HepG2 (cell line): ENCODE measurements around the gene SFRP2. TPM values are rescaled to one million over a fixed set of nuclear protein-coding genes. Genes with fewer than 3 reads are reported as not detected.

Experiments
- ATAC-seq: fragments of 200-7000 bp; cut with Tn5 transposase; 3 replicates; pipeline ENCODE4 v1.9.1; 2020; ENCODE audit warnings: mild to moderate bottlenecking, moderate library complexity
- BruUV-seq: library from RNA; stranded (reverse); fragments of 400-500 nt; replicated peaks from 2 replicates; lab custom pipeline; 2021; lab: Mats Ljungman, UMichigan
- CTCF ChIA-PET: fragments of 300-600 bp; formaldehyde crosslinking; extraction: SDS; loops from one replicate; lab custom pipeline; 2021; ENCODE audit warnings: low total read pairs, inconsistent platforms, low intra/inter-chr PET ratio; lab: Yijun Ruan, JAX
- POLR2A ChIA-PET: fragments of 350-600 bp; sonication (Branson Sonifier 250); formaldehyde crosslinking; loops from one replicate; lab custom pipeline; 2020; ENCODE audit warnings: antibody characterized with exemption, inconsistent platforms; lab: Yijun Ruan, JAX
- DNase-seq: peaks from one replicate; pipeline ENCODE4 v3.0.0-alpha.2; 2015; ENCODE audit warnings: low spot score
- FAIRE-seq: peaks from 3 replicates; lab custom pipeline; 2011; peaks lifted over from hg19 to GRCh38; lab: Jason Lieb, UNC
- H2AFZ ChIP-seq: one replicate; pipeline ENCODE4 v1.6.1; 2011; ENCODE audit warnings: low read length, inconsistent platforms
- H3K27ac ChIP-seq: fragments of 300-600 bp; 3 replicates; pipeline ENCODE4 v1.8.0; 2011; ENCODE audit warnings: mixed run types, mild to moderate bottlenecking, mixed read lengths, low read length, inconsistent platforms; ENCODE audit not compliant: insufficient read depth; ENCODE audit errors: extremely low read length
- H3K27me3 ChIP-seq, 2 experiments: fragments of 200-600 bp in 1 of 2; 2 replicates in 1 of 2; 3 replicates in 1 of 2; pipeline versions ENCODE4 v1.6.0 to v1.8.0; 2011; ENCODE audit warnings: low read length in 2 of 2, mild to moderate bottlenecking in 2 of 2, moderate library complexity in 2 of 2, inconsistent platforms in 1 of 2; ENCODE audit not compliant: insufficient read depth in 2 of 2, control insufficient read depth in 1 of 2
- H3K36me3 ChIP-seq, 2 experiments: fragments of 200-600 bp in 1 of 2; replicated peaks in 1 of 2; 2 replicates in 1 of 2; 3 replicates in 1 of 2; pipeline versions ENCODE4 v1.5.1 to v1.8.0; 2011; ENCODE audit warnings: low read length in 2 of 2, inconsistent platforms in 1 of 2; ENCODE audit not compliant: insufficient read depth in 2 of 2, control insufficient read depth in 1 of 2
- H3K4me1 ChIP-seq: 2 replicates; pipeline ENCODE4 v1.5.1; 2012; ENCODE audit warnings: low read length, inconsistent platforms; ENCODE audit not compliant: insufficient read depth
- H3K4me2 ChIP-seq: 2 replicates; pipeline ENCODE4 v1.6.0; 2011; ENCODE audit warnings: low read depth, low read length, inconsistent platforms
- H3K4me3 ChIP-seq, 3 experiments: fragments of 200-600 bp in 1 of 3; sonication (generic), shearing (Covaris generic) in 1 of 3; replicated peaks in 1 of 3; 2 replicates each; pipeline ENCODE4 v1.5.1; 2011 to 2016; ENCODE audit warnings: low read length in 3 of 3, inconsistent platforms in 2 of 3, low read depth in 2 of 3, mild to moderate bottlenecking in 2 of 3, control low read depth in 1 of 3, mixed read lengths in 1 of 3; ENCODE audit not compliant: insufficient read depth in 1 of 3
- H3K79me2 ChIP-seq: one replicate; pipeline ENCODE4 v1.6.1; 2011; ENCODE audit warnings: low read length, inconsistent platforms; ENCODE audit not compliant: insufficient read depth
- H3K9ac ChIP-seq: 2 replicates; pipeline ENCODE4 v1.6.0; 2011; ENCODE audit warnings: mild to moderate bottlenecking, low read depth, low read length, inconsistent platforms; ENCODE audit not compliant: insufficient read depth
- H3K9me3 ChIP-seq: 2 replicates; pipeline ENCODE4 v1.5.1; 2012; ENCODE audit warnings: mild to moderate bottlenecking, low read length
- H4K20me1 ChIP-seq: 2 replicates; pipeline ENCODE4 v1.6.0; 2011; ENCODE audit warnings: inconsistent platforms, mild to moderate bottlenecking, low read length, moderate library complexity; ENCODE audit not compliant: insufficient read depth
- HMG20B ChIP-seq: conservative IDR thresholded peaks from 2 replicates; pipeline ENCODE4 v1.6.1; 2016; ENCODE audit warnings: missing genetic modification reagents, missing compliant biosample characterization
- KAT2B ChIP-seq: fragments of 150-350 bp; IDR thresholded peaks from 2 replicates; pipeline ENCODE4 v1.6.1; 2014; ENCODE audit warnings: low read depth, low read length, borderline replicate concordance
- KDM2A ChIP-seq: sonication (generic); formaldehyde crosslinking; IDR thresholded peaks from 2 replicates; pipeline ENCODE4 v1.4.0; 2020; ENCODE audit warnings: low read depth, missing genetic modification reagents, borderline replicate concordance
- KLF6 ChIP-seq: IDR thresholded peaks from 2 replicates; pipeline ENCODE4 v1.8.0; 2016; ENCODE audit warnings: missing biosample characterization, missing genetic modification reagents
- MAF1 ChIP-seq: sonication (generic); formaldehyde crosslinking; IDR thresholded peaks from 2 replicates; pipeline ENCODE4 v1.5.0; 2020; ENCODE audit warnings: missing genetic modification reagents, borderline replicate concordance
- MTF2 ChIP-seq: sonication (generic); formaldehyde crosslinking; IDR thresholded peaks from 2 replicates; pipeline ENCODE4 v1.5.0; 2020; ENCODE audit warnings: missing genetic modification reagents, borderline replicate concordance
- PRMT3 ChIP-seq: sonication (generic); formaldehyde crosslinking; IDR thresholded peaks from 2 replicates; pipeline ENCODE4 v1.8.1; 2022; ENCODE audit warnings: low read depth, mild to moderate bottlenecking, moderate library complexity, missing genetic modification reagents, borderline replicate concordance
- RFX5 ChIP-seq: IDR thresholded peaks from 2 replicates; pipeline ENCODE4 v1.6.1; 2011; ENCODE audit warnings: low read depth, low read length, improper control_type of control experiment
- U2AF1 ChIP-seq: fragments of 200-400 bp; formaldehyde crosslinking; optimal IDR thresholded peaks from 2 replicates; pipeline ENCODE3; 2017; ENCODE audit warnings: mild to moderate bottlenecking, low read depth, low read length
- ZFP36L2 ChIP-seq: sonication (generic); formaldehyde crosslinking; IDR thresholded peaks from 2 replicates; pipeline ENCODE4 v1.4.0; 2020; ENCODE audit warnings: missing genetic modification reagents
- ZKSCAN8 ChIP-seq: IDR thresholded peaks from 2 replicates; pipeline ENCODE4 v1.6.1; 2016; ENCODE audit warnings: borderline replicate concordance, missing genetic modification reagents, missing compliant biosample characterization
- ZNF746 ChIP-seq: sonication (generic); formaldehyde crosslinking; IDR thresholded peaks from 2 replicates; pipeline ENCODE4 v1.8.0; 2022; ENCODE audit warnings: mild to moderate bottlenecking, missing genetic modification reagents
- WGBS: methylation state at CpG from one replicate; pipeline ENCODE4 v1.1.6; 2017; ENCODE audit warnings: low lambda C conversion rate; 5-methylcytosine and 5-hydroxymethylcytosine counted together
- in situ Hi-C: cut with HindIII; loops from 2 replicates; pipeline ENCODE4 v1.10.0; 2017; ENCODE audit warnings: low pct_unique_long_range_greater_than_20kb; ENCODE audit not compliant: extremely low pct_ligation_motif_present
- intact Hi-C: fragments of 100-400 bp; cut with micrococcal nuclease; formaldehyde crosslinking; loops from one replicate; pipeline ENCODE4 v1.10.0; 2022; ENCODE audit not compliant: unreplicated experiment
- polyA plus RNA-seq, 8 experiments: library from polyadenylated mRNA; depleted of rRNA in 3 of 8; stranded (reverse) in 7 of 8; unstranded in 1 of 8; fragments of >200 nt; fragmentation: Illumina TruSeq in 4 of 8; extraction: Trizol in 4 of 8; gene quantifications; 2 replicates each; pipeline versions ENCODE4 v1.2.1 to v1.2.3, GENCODE V29; 2011 to 2016; ENCODE audit warnings: low read depth in 4 of 8, missing spikeins in 1 of 8, mixed read lengths in 1 of 8; ENCODE audit not compliant: insufficient read depth in 1 of 8
- total RNA-seq, 5 experiments: library from RNA; depleted of rRNA; stranded (reverse); fragments of >200 nt; fragmentation: Illumina TruSeq; extraction: Trizol; gene quantifications; 2 replicates each; pipeline ENCODE4 v1.2.3, GENCODE V29; 2016; ENCODE audit warnings: low read depth in 1 of 5
- TF ChIP-seq, protein P1 (sequence below): sonication (generic); formaldehyde crosslinking; IDR thresholded peaks from 2 replicates; pipeline ENCODE4 v1.5.0; 2020; ENCODE audit warnings: missing genetic modification reagents
- TF ChIP-seq, protein P2 (sequence below): sonication (generic); formaldehyde crosslinking; IDR thresholded peaks from 2 replicates; pipeline ENCODE4 v1.5.0; 2020; ENCODE audit warnings: missing genetic modification reagents
- TF ChIP-seq, protein P3 (sequence below): sonication (generic); formaldehyde crosslinking; IDR thresholded peaks from 2 replicates; pipeline ENCODE4 v1.5.1; 2020; ENCODE audit warnings: mild to moderate bottlenecking, missing genetic modification reagents

SFRP2 gene
- total and polyA plus RNA-seq, 2 of the 13 experiments (the other 11 are each of a cell fraction or from before 2014, with no cell fraction given), result not detected

DNA sequence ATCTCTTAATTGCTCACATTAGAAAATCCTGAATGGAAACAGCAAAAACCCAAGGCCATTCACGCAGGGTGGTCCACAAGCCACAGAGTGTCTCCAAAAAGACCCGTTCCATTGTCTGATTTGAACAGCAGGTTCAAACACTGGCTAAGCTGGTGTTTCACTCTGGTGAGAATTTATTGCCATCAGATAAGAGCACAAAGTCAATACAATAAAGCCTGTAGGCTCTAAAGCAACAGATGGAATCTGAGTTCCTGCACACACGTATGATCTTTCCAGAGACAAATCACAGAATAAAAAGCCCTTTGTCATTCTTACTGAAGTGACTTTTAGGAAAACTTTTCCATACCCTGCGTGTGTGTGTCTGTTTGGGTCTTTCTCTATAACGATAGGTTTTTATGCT, 5.1 kb upstream of the SFRP2 start (continued):
- TF ChIP-seq MTF2 (CRISPR knock-in tag) (no peak), ZFP36L2 (CRISPR knock-in tag) (no peak), MAF1 (no peak)
- TF ChIP-seq, protein P1, sequence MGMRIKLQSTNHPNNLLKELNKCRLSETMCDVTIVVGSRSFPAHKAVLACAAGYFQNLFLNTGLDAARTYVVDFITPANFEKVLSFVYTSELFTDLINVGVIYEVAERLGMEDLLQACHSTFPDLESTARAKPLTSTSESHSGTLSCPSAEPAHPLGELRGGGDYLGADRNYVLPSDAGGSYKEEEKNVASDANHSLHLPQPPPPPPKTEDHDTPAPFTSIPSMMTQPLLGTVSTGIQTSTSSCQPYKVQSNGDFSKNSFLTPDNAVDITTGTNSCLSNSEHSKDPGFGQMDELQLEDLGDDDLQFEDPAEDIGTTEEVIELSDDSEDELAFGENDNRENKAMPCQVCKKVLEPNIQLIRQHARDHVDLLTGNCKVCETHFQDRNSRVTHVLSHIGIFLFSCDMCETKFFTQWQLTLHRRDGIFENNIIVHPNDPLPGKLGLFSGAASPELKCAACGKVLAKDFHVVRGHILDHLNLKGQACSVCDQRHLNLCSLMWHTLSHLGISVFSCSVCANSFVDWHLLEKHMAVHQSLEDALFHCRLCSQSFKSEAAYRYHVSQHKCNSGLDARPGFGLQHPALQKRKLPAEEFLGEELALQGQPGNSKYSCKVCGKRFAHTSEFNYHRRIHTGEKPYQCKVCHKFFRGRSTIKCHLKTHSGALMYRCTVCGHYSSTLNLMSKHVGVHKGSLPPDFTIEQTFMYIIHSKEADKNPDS, result no peak

DNA sequence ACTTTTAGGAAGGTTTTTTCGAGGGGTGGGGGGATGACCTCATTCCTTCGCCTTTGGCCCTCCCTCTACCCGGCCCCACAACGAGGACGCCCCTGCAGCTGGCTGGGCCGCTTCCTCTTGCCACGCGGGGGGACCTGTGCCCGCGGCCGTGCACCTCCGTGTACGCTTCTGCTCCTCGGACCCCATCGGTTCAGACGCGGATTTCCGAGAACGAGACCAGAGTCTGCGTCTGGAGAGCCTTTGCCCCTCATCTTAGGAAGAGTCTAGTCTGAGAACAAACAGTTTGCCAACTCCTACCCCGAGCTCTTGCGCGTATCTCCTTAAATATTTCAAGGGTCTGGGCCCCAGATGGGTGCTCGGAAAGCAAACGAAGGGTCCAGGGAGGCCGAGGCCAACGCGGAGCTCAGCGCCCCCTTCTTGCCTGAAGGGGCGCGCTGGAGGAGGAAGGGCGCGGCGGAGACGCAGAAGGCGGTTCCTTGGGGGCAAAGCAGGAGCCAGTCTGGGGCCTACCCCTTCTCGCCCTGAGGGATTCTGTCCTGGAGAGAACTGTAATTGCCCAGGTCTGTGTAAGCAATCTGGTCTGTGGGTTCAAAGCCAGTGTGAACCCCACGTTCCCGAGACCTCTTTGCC, 3.9 kb upstream of the SFRP2 start:
- FAIRE-seq (no peak), DNase-seq (no peak), ATAC-seq (no peak)
- no peak overlapping the region for H3K9ac ChIP-seq
- no peak overlapping the region for H3K4me3 ChIP-seq
- H3K36me3 ChIP-seq, result no peaks in the 10 kb centered on the region
- ChIA-PET CTCF (no interaction called here), POLR2A (no interaction called here)
- H3K27ac ChIP-seq, result no peak overlapping the region
- intact Hi-C loops, result no loop called here
- H2AFZ ChIP-seq, result no peak overlapping the region
- H3K9me3 ChIP-seq, result no peaks in the 10 kb centered on the region
- H3K79me2 ChIP-seq, result no peaks in the 10 kb centered on the region
- no peak overlapping the region for H3K4me2 ChIP-seq
- 71% methylated on average over 24 of the region's 39 CpGs for WGBS
- H3K4me1 ChIP-seq, result no peaks in the 10 kb centered on the region
- in situ Hi-C loops, result no loop called here
- peaks cover 2 to 20% of the 10 kb centered on the region in 2 experiments; a peak in 4 of 5 replicates for H3K27me3 ChIP-seq
- H4K20me1 ChIP-seq, result no peaks in the 10 kb centered on the region
- no TSS peak for BruUV-seq
- TF ChIP-seq ZKSCAN8 (CRISPR knock-in tag) (no peak), KDM2A (CRISPR knock-in tag) (no peak), KAT2B (no peak), U2AF1 (no peak), RFX5 (no peak), HMG20B (CRISPR knock-in tag) (no peak), PRMT3 (CRISPR knock-in tag) (no peak), KLF6 (CRISPR knock-in tag) (no peak), ZNF746 (CRISPR knock-in tag) (no peak)
- TF ChIP-seq, protein P2, sequence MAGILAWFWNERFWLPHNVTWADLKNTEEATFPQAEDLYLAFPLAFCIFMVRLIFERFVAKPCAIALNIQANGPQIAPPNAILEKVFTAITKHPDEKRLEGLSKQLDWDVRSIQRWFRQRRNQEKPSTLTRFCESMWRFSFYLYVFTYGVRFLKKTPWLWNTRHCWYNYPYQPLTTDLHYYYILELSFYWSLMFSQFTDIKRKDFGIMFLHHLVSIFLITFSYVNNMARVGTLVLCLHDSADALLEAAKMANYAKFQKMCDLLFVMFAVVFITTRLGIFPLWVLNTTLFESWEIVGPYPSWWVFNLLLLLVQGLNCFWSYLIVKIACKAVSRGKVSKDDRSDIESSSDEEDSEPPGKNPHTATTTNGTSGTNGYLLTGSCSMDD (CRISPR knock-in tag), result no peak
- TF ChIP-seq, protein P3, sequence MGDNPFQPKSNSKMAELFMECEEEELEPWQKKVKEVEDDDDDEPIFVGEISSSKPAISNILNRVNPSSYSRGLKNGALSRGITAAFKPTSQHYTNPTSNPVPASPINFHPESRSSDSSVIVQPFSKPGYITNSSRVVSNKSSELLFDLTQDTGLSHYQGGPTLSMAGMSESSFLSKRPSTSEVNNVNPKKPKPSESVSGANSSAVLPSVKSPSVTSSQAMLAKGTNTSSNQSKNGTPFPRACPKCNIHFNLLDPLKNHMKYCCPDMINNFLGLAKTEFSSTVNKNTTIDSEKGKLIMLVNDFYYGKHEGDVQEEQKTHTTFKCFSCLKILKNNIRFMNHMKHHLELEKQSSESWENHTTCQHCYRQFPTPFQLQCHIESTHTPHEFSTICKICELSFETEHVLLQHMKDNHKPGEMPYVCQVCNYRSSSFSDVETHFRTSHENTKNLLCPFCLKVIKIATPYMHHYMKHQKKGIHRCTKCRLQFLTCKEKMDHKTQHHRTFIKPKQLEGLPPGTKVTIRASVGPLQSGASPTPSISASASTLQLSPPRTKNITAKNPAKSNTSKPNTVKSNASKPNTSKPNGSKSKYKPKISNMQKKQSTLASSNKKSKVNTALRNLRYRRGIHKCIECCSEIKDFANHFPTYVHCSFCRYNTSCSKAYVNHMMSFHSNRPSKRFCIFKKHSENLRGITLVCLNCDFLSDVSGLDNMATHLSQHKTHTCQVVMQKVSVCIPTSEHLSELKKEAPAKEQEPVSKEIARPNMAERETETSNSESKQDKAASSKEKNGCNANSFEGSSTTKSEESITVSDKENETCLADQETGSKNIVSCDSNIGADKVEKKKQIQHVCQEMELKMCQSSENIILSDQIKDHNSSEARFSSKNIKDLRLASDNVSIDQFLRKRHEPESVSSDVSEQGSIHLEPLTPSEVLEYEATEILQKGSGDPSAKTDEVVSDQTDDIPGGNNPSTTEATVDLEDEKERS (CRISPR knock-in tag), result no peak
